ENCODE data around the gene CPA5.

GRCh38 chr7:130396109-130396508 is 51.5 kb downstream of the CPA5 start:
- TF ChIP-seq CTCF (IDR thresholded peaks at IDR 0.05) (no peak), EP300 (IDR thresholded peaks at IDR 0.05) (no peak), POLR2A (IDR thresholded peaks at IDR 0.05) (no peak)

Data from tibial nerve (tissue), 4 donors.